Activated T-cell treated with anti-CD3 and anti-CD28 coated beads, Interleukin-2, amount 50 U/mL, for 24 hours (primary cell): ENCODE measurements around the gene EFHD1.

ENCODE experiments used
- DNase-seq: peaks from one replicate; pipeline ENCODE4 v3.0.0-alpha.2; 2020
- H3K27ac Mint-ChIP-seq: 2 replicates; pipeline ENCODE4 v1.8.0; 2020; ENCODE audit warnings: mild to moderate bottlenecking, mixed read lengths
- H3K27me3 Mint-ChIP-seq: 2 replicates; pipeline ENCODE4 v1.8.0; 2020; ENCODE audit warnings: mixed read lengths
- H3K36me3 Mint-ChIP-seq: 2 replicates; pipeline ENCODE4 v1.8.0; 2020; ENCODE audit warnings: low read depth, mixed read lengths
- H3K4me1 Mint-ChIP-seq: 2 replicates; pipeline ENCODE4 v1.8.0; 2020; ENCODE audit warnings: low read depth, mixed read lengths
- H3K4me3 Mint-ChIP-seq: 2 replicates; pipeline ENCODE4 v1.8.0; 2020; ENCODE audit warnings: mild to moderate bottlenecking, moderate library complexity, mixed read lengths
- H3K9me3 Mint-ChIP-seq: 2 replicates; pipeline ENCODE4 v1.8.0; 2020; ENCODE audit warnings: mixed read lengths

The EFHD1 gene

GRCh38 chr2:232653441-232653840 lies 20.0 kb downstream of the EFHD1 start:
- H3K27ac Mint-ChIP-seq = no peak overlapping the region
- no peak for DNase-seq
- no peak overlapping the region for H3K4me3 Mint-ChIP-seq
- no peaks in the 10 kb centered on the region for H3K4me1 Mint-ChIP-seq
- no peaks in the 10 kb centered on the region for H3K9me3 Mint-ChIP-seq
- H3K36me3 Mint-ChIP-seq = no peaks in the 10 kb centered on the region
- no peaks in the 10 kb centered on the region for H3K27me3 Mint-ChIP-seq

GRCh38 chr2:232655392-232655791 lies 22.0 kb downstream of the EFHD1 start:
- no peaks in the 10 kb centered on the region for H3K9me3 Mint-ChIP-seq
- no peaks in the 10 kb centered on the region for H3K36me3 Mint-ChIP-seq
- H3K27me3 Mint-ChIP-seq = no peaks in the 10 kb centered on the region
- no peak for DNase-seq
- H3K4me1 Mint-ChIP-seq = no peaks in the 10 kb centered on the region
- H3K27ac Mint-ChIP-seq = no peak overlapping the region
- no peak overlapping the region for H3K4me3 Mint-ChIP-seq

GRCh38 chr2:232658217-232658785 lies 24.9 kb downstream of the EFHD1 start:
- no peak for DNase-seq
- H3K4me1 Mint-ChIP-seq = no peaks in the 10 kb centered on the region
- H3K27me3 Mint-ChIP-seq = no peaks in the 10 kb centered on the region
- H3K4me3 Mint-ChIP-seq = no peak overlapping the region
- no peak overlapping the region for H3K27ac Mint-ChIP-seq
- no peaks in the 10 kb centered on the region for H3K9me3 Mint-ChIP-seq
- no peaks in the 10 kb centered on the region for H3K36me3 Mint-ChIP-seq

- DNase-seq = no peak
- H3K27me3 Mint-ChIP-seq = no peaks in the 10 kb centered on the region
- no peaks in the 10 kb centered on the region for H3K9me3 Mint-ChIP-seq
- no peaks in the 10 kb centered on the region for H3K36me3 Mint-ChIP-seq
- no peak overlapping the region for H3K4me3 Mint-ChIP-seq
- H3K27ac Mint-ChIP-seq = no peak overlapping the region
- H3K4me1 Mint-ChIP-seq = no peaks in the 10 kb centered on the region
These were observed 26.0 kb downstream of the EFHD1 start for GRCh38 chr2:232659359-232659758.

- Mint-ChIP-seq H3K27me3 (no peaks in the 10 kb centered on the region), H3K27ac (no peak overlapping the region), H3K4me1 (no peaks in the 10 kb centered on the region), H3K36me3 (no peaks in the 10 kb centered on the region), H3K4me3 (no peak overlapping the region), H3K9me3 (no peaks in the 10 kb centered on the region)
- DNase-seq = no peak
These were observed 29.3 kb downstream of the EFHD1 start for GRCh38 chr2:232662486-232663260.

- Mint-ChIP-seq H3K9me3 (no peaks in the 10 kb centered on the region), H3K4me1 (no peaks in the 10 kb centered on the region)
These were observed 32.8 kb downstream of the EFHD1 start for GRCh38 chr2:232666051-232666805.

GRCh38 chr2:232667989-232668583 lies 34.7 kb downstream of the EFHD1 start:
- no peaks in the 10 kb centered on the region for H3K36me3 Mint-ChIP-seq
- peaks cover 3% of the 10 kb centered on the region for H3K27me3 Mint-ChIP-seq
- no peak overlapping the region for H3K27ac Mint-ChIP-seq
- H3K9me3 Mint-ChIP-seq = no peaks in the 10 kb centered on the region
- no peaks in the 10 kb centered on the region for H3K4me1 Mint-ChIP-seq
- H3K4me3 Mint-ChIP-seq = no peak overlapping the region
- DNase-seq = no peak

More at GRCh38 chr2:232666051-232666805, 32.8 kb downstream of the EFHD1 start:
- Mint-ChIP-seq H3K4me3 (no peak overlapping the region), H3K27me3 (peaks cover 3% of the 10 kb centered on the region), H3K27ac (no peak overlapping the region), H3K36me3 (no peaks in the 10 kb centered on the region)
- DNase-seq = no peak

- H3K9me3 Mint-ChIP-seq = no peaks in the 10 kb centered on the region
- no peak overlapping the region for H3K4me3 Mint-ChIP-seq
- no peak for DNase-seq
- no peaks in the 10 kb centered on the region for H3K36me3 Mint-ChIP-seq
- no peaks in the 10 kb centered on the region for H3K4me1 Mint-ChIP-seq
- H3K27ac Mint-ChIP-seq = no peak overlapping the region
- H3K27me3 Mint-ChIP-seq = peaks cover 3% of the 10 kb centered on the region
These were observed 35.5 kb downstream of the EFHD1 start for GRCh38 chr2:232668805-232669444.

- H3K27me3 Mint-ChIP-seq = peaks cover 3% of the 10 kb centered on the region
- H3K4me1 Mint-ChIP-seq = no peaks in the 10 kb centered on the region
- no peak for DNase-seq
- H3K27ac Mint-ChIP-seq = no peak overlapping the region
- H3K9me3 Mint-ChIP-seq = no peaks in the 10 kb centered on the region
- H3K4me3 Mint-ChIP-seq = no peak overlapping the region
- H3K36me3 Mint-ChIP-seq = no peaks in the 10 kb centered on the region
These were observed 39.2 kb downstream of the EFHD1 start for GRCh38 chr2:232672588-232672987.

- Mint-ChIP-seq H3K4me3 (no peak overlapping the region), H3K4me1 (no peaks in the 10 kb centered on the region), H3K27me3 (no peaks in the 10 kb centered on the region), H3K27ac (no peak overlapping the region), H3K9me3 (no peaks in the 10 kb centered on the region), H3K36me3 (no peaks in the 10 kb centered on the region)
- DNase-seq = no peak
These were observed 41.1 kb downstream of the EFHD1 start for GRCh38 chr2:232674491-232674890.

- H3K4me3 Mint-ChIP-seq = no peak overlapping the region
- no peaks in the 10 kb centered on the region for H3K36me3 Mint-ChIP-seq
- no peak for DNase-seq
- H3K9me3 Mint-ChIP-seq = no peaks in the 10 kb centered on the region
- H3K27ac Mint-ChIP-seq = no peak overlapping the region
- peaks cover 6% of the 10 kb centered on the region for H3K27me3 Mint-ChIP-seq
- no peaks in the 10 kb centered on the region for H3K4me1 Mint-ChIP-seq
These were observed 42.0 kb downstream of the EFHD1 start for GRCh38 chr2:232675381-232675780.

GRCh38 chr2:232680006-232680405 lies 46.6 kb downstream of the EFHD1 start:
- no peaks in the 10 kb centered on the region for H3K9me3 Mint-ChIP-seq
- no peak overlapping the region for H3K4me3 Mint-ChIP-seq
- H3K36me3 Mint-ChIP-seq = no peaks in the 10 kb centered on the region
- DNase-seq = no peak
- no peak overlapping the region for H3K27ac Mint-ChIP-seq
- H3K27me3 Mint-ChIP-seq = peaks cover 6% of the 10 kb centered on the region
- H3K4me1 Mint-ChIP-seq = no peaks in the 10 kb centered on the region

GRCh38 chr2:232681527-232681926 lies 48.1 kb downstream of the EFHD1 start:
- DNase-seq = no peak
- no peak overlapping the region for H3K4me3 Mint-ChIP-seq
- no peaks in the 10 kb centered on the region for H3K4me1 Mint-ChIP-seq

GRCh38 chr2:232683368-232683767 lies 50.0 kb downstream of the EFHD1 start:
- peaks cover 6% of the 10 kb centered on the region for H3K27me3 Mint-ChIP-seq
- no peak overlapping the region for H3K4me3 Mint-ChIP-seq
- H3K27ac Mint-ChIP-seq = no peak overlapping the region
- H3K4me1 Mint-ChIP-seq = no peaks in the 10 kb centered on the region
- DNase-seq = no peak
- no peaks in the 10 kb centered on the region for H3K36me3 Mint-ChIP-seq
- no peaks in the 10 kb centered on the region for H3K9me3 Mint-ChIP-seq

More at GRCh38 chr2:232681527-232681926, 48.1 kb downstream of the EFHD1 start:
- Mint-ChIP-seq H3K9me3 (no peaks in the 10 kb centered on the region), H3K27ac (no peak overlapping the region), H3K27me3 (peaks cover 6% of the 10 kb centered on the region), H3K36me3 (no peaks in the 10 kb centered on the region)
